DMS53 treated with DMSO at 0.1 percent for 48 hours (cell line): ENCODE data around the gene SMIM13.

Source experiments
- DNase-seq: peaks from one replicate; lab custom pipeline; 2025; ENCODE audit not compliant: unreplicated experiment; lab: John Stamatoyannopoulos, UW

The SMIM13 gene

GRCh38 chr6:11120271-11121005, 26.8 kb downstream of the SMIM13 start:
- DNase-seq: peak; percentile 67

GRCh38 chr6:11121851-11122250, 28.2 kb downstream of the SMIM13 start:
- DNase-seq: no peak

GRCh38 chr6:11122380-11122779, 28.7 kb downstream of the SMIM13 start:
- no peak for DNase-seq

- no peak for DNase-seq
Observed at GRCh38 chr6:11123978-11124377, 30.3 kb downstream of the SMIM13 start.

- no peak for DNase-seq
Observed at GRCh38 chr6:11126876-11127275, 33.2 kb downstream of the SMIM13 start.

- DNase-seq: no peak
Observed at GRCh38 chr6:11128608-11129007, 35.0 kb downstream of the SMIM13 start.

- DNase-seq: no peak
Observed at GRCh38 chr6:11129908-11130565, 36.4 kb downstream of the SMIM13 start.

GRCh38 chr6:11130605-11131004, 37.0 kb downstream of the SMIM13 start:
- DNase-seq: no peak

- no peak for DNase-seq
Observed at GRCh38 chr6:11132194-11132888, 38.7 kb downstream of the SMIM13 start.

- no peak for DNase-seq
Observed at GRCh38 chr6:11133281-11133680, 39.6 kb downstream of the SMIM13 start.

GRCh38 chr6:11136809-11137208, 43.2 kb downstream of the SMIM13 start:
- no peak for DNase-seq

GRCh38 chr6:11139051-11139960, 45.7 kb downstream of the SMIM13 start:
- no peak for DNase-seq

- DNase-seq: no peak
Observed at GRCh38 chr6:11140056-11140455, 46.4 kb downstream of the SMIM13 start.

GRCh38 chr6:11141295-11141694, 47.7 kb downstream of the SMIM13 start:
- DNase-seq: no peak

- DNase-seq: no peak
Observed at GRCh38 chr6:11142296-11143027, 48.8 kb downstream of the SMIM13 start.

- peak; percentile 85 for DNase-seq
Observed at GRCh38 chr6:11143394-11144371, 50.0 kb downstream of the SMIM13 start.

GRCh38 chr6:11144393-11144851, 50.8 kb downstream of the SMIM13 start:
- DNase-seq: peak; percentile 78

- DNase-seq: no peak
Observed at GRCh38 chr6:11146117-11146826, 52.6 kb downstream of the SMIM13 start.
